NCI-H2171 treated with DMSO at 0.1 percent for 48 hours (cell line): Measurements from ENCODE around the gene MLLT1.

Source experiments
- DNase-seq: peaks from one replicate; lab custom pipeline; 2025; lab: John Stamatoyannopoulos, UW

Gene MLLT1

DNA sequence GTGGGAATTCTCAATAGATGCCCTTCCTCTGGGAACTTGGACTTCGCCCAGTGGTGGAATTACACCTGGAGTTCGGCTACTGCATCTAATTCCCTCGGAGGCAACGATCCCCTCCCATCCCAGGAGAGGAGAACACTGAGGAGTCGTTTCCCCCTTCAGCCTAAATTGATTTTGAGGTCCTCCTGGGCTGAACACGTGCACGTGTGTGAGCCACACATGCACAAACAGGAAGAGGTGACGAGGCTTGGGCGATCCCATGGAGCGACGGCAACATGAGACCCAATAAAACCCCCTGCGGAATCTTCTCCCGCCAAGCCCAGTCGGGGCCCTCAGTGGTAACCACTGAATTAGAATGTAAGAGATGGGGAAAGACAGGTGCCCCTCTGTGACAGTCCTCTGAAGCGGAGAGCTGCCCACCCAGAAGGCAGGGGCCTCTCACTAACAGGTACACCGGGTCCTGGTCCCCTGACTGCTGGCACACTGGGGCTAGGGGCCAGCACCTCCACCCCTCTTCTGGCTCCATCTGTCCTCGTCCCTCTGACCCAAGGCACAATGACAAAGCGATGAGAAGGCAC, 4.5 kb downstream of the MLLT1 start:
- DNase-seq: no peak

DNA sequence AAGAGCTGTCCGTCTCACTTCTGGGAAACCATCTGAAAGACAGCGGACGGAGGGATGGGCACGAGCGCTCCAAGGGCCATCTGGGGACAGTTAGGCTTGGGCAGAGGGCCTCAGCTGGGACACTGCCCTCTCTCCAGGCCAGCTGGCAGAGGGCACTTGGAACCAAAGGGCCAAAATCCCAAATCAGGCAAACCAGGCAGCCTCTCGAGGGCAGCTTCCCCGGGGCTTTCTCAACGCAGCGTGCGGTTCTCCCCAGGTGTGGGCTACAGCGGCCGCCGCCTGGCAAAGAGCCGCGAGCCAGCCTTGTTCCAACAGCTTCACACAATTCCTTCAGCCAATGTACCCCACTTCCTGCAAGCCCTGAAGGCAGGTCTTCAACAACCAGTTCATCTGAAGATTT, 5.0 kb downstream of the MLLT1 start:
- DNase-seq: no peak

DNA sequence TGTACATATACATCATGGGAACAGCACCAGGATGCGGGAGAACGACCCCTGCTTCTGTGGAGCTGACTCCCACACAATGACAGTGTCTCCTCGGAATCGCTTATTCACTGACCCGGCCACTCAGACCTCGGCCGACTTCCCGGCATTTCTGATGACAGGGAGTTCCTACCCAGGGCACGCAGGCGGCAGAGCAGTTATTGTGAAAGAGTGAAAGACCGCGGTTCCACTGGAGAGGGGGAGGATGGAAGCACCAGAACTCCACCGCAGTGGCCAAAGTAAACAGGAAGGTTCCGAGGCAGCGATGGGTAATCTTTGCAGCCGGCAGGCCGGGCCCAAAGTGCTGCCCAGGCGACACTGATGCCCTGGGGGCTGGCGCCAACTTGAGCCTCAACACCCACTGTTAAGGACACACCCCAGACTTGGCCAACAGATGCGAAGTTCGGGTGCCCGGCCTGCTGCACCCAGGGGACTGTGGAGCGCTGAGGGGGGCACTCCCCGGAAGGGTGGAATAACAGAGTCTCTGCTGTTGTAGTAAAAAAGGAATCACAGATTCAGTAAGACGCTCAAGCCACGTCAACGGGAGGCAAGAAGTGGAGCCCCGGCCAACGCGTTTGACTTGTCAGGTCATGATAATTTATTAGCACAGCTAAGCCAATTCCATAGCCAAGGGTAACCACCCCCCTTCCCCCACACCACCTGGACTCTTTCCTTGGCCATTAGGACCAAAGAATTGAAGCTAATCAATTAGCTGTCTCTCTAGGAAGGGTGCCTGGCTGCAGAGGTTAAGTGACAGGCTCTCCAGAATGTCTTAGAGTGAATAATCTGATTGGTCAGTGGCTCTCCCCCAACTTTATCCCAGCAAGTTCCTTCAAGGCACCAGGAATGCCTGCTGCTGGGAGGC, 5.8 kb downstream of the MLLT1 start:
- no peak for DNase-seq

DNA sequence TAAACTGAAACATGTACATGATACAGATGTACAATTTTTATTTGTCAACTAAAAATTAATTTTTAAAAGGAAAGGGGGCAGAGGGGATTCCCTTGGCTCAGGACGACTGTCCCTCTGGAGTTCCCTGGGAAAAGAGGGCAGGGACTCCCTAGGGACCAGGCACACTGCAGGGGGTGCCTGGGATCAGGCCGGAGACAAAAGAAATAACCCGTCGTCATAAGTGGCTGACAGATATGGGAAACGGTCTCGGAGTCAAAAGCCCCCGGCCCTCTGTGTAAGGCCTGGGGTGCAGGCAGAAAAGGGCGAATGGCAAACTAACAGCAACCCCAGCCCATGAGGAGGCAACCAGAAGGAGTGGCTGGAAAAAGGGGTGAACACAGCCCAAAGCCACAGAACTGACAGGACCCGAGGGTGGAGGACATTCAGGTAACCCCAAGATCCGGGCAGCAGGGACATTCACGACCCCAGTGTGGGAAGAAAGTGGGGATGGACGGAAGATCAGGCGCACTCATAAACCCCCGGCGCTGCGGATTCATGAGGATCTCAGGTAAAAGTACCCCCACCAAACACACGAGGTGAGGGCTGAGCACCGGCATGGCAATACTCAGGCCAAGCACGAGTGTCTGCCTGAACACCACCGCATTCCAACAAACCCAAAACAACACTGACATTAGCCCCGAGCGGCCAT, 6.7 kb downstream of the MLLT1 start:
- DNase-seq: no peak

DNA sequence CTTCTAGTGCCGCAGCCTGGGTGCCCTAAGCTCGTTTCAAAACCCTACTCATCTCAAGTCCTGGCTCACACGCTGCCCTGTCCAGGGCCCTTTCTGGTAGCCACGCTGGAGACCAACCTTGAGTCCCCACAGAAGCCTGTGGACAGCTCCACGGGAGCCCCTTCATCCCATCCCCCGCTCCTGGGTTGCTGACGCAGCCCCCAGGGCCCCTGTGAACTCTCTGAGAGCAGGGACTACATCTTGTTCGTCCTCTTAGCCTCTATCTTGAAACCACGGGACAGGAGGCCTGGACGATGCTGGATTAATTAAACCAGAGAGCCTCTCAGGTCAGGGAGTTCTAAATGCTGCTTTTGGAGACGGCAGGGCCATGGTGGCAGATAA, 7.4 kb downstream of the MLLT1 start:
- DNase-seq: no peak

DNA sequence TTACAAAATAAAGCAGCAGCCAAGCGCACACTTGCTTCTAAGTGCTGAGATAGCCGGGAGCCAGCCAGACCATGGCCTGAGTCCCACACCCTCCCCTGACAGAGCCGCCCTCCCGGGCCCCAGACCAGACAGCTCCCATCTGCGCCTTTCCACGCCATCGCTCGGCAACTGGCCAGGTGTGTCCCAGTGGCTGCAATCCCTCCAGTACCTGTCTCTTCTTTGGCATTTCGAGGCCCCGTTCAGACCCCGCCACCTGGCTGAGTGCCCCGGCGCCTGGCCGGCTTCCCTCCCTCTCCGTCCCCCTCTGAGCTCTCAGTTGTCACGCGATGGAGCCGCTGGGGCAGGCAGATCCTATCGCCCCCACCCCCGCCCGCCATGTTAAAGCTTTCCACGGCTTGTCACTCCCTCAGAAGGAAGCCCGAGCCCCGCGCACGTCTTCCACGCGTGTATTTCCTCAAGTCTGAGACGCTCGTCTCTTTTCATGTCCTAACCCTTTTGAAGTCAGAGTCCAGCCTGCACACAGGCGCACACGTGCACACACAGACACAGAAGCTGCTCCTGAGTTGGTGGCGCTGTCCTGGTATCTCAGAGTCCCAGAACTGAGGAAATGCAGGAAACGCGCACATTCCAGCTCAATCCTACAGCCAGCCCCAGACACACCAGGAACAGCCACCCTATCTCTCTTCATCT, 7.9 kb downstream of the MLLT1 start:
- DNase-seq: no peak

DNA sequence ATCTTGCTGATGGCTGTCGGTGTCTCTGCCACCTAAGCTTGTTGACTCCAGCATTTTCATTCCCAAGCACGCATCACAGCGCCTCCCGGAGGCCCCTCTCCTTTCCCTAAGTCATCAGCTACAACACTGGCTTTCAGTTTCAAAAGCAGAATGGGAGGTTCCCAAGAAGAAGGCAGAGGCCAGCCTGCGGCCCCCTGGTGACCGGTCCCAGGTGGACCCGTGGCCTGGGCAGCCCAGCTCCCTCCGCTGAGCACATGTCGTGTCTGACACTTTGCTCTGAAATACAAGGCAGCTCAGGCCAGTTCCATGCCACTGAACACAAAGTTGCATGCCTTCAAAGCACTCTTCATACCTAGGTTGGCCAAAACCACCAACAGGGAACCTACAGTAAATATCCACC, 8.5 kb downstream of the MLLT1 start:
- no peak for DNase-seq

DNA sequence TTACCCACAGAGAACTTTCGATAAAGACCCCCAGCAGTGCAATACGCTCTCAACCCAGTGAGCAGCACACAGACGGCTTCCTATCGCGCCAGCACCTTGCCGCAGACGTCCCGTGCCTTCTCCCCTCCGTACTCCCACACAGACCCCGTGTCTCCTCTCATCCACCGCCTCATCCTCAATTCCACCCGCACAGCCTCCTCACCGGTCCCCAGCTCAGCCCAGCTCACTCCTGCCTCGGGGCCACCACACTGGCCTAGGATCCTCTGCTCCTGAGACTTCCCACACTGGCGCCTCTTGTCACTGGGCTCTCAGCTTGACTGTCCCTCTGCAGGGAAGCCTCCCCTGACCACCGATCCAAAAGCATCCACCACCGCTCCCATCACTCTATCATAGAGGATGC, 9.0 kb downstream of the MLLT1 start:
- no peak for DNase-seq

DNA sequence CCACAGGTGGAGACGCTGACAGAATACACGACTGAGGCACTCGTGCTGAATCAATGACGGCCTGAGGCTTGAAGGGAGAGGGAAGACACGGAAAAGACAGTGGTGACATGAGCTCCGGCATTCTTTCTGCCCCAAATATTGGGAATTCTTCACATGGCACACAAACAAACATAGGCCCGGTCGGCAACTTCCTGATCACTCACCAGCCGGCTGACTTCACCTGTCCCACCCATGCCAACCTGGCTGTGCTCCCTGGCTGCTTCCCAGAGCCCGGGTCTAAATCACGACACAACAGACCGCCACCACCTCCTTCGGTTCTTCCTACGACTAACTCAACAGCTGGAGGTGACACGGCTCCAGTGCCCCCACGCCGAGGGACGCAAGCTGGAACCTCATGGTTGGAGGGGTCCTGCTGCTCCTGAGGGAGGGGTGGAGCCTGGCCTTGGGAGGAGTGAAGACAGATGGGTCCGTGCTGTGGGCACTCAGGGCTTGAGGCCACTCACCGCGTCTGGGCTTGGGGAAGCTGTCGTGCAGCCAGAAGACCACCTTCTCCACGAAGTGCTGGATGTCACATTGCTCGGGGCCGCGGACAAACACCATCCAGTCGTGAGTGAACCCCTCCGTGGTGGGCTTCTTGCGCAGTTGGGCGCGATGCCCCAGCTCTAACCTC, 9.6 kb downstream of the MLLT1 start:
- DNase-seq: no peak

DNA sequence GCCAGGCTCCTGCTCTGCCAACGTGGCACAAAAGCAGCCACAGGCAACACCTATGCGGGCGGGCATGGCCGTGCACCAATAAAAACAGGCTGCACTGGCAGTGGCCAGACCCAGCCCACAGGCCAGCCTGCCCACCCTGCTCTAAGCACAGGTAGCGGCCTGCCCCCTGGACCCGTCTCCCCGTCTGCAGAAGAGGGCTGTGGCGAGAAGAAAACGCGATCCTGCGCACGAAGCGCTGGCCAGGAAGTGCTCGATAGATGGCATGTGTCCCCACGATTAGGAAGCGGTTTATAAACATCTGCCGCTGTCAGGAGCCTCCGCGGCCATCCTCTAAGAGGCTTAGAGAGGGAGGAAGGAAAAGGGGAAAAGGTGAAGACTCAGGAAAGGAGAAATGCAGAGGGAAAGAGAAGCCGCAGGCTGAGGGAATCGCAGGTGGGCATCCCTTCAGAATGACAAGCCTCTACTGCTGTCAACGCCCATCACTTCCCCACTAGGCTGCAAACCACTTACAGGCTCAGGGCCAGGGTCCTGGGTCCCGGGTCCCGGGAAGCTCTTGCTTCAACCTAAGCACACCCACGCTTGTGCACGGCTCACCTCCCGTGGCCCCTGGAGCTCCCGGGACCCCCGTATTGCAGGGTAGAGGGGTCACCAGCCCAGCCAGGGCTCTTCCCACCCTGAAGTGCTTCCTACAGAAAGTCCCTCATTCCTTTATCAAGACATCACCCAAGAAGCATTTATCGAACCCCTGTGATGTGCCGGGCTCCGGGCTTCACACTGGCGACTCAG, 10.5 kb downstream of the MLLT1 start:
- DNase-seq: no peak

DNA sequence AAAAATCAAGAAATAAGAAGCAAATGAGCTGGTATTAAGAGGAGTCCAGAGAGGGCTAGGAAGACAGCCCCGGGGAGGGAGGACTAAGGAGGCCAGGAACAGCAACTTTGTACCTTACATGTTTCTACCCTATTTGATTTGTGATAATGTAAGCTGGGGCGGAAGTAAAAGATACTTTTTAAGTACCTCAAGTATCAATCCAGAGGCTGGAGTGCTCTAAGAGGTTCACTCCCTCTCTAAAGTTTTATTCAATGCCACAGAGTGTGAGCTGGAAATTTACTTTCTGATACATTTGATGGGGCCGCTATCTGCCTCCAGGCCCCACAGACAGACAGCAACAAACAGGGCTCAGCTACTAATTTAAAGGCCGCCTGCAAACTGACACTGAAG, 11.4 kb downstream of the MLLT1 start:
- DNase-seq: no peak

DNA sequence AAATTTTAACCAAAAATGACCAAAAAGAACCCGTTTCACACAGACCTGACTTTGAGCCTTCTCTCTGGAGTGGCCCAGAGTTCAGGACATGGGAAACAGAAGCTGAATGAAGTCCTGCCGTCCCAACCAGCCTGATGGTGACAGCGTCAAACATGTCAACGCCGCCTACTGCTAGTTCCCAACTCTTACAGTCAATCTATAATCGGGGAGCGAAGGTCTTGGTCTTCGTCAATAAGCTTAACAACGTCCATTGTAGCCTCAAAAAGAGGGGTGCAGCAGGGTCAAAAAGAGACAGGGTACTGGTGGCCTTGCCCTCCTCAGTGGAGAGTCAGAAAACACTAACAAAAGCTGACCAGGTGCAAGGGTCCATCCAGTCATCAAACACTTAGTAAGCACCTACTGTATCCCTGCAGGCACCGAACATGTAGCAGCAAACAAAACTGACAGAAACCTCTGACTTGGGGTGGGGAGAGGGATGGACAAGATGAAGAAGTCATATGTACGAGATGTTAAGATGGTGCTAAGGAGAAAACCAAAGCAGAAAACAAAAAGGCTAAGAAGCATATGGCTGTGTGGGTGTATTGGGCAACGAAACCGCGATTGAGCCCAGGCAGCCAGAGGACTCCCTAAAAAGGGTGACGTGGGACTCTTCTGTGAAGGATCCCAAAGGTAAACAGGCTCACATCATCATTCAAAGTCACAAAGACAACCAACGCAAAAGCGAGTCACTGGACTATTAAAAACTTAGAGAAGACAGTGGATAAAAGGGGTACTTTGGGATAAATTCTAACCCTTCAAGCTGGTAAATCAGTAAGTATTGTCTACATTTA, 12.0 kb downstream of the MLLT1 start:
- no peak for DNase-seq

DNA sequence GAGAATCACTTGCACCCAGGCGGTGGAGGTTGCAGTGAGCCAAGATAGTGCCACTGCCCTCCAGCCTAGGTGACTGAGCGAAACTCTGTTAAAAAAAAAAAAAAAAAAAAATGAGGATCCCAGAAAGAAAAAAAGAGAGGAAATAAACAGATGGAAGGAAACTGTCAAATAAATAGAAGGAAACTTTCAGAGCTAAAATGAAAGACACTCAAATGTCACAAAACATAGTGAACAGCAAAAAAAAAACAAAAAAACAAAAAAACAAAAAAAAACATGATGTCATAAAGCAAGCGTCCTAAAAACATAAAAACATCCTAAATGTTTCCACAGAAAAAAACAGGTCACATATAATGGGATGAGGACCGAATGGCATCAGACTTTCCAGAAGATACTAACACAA, 15.0 kb downstream of the MLLT1 start:
- no peak for DNase-seq

DNA sequence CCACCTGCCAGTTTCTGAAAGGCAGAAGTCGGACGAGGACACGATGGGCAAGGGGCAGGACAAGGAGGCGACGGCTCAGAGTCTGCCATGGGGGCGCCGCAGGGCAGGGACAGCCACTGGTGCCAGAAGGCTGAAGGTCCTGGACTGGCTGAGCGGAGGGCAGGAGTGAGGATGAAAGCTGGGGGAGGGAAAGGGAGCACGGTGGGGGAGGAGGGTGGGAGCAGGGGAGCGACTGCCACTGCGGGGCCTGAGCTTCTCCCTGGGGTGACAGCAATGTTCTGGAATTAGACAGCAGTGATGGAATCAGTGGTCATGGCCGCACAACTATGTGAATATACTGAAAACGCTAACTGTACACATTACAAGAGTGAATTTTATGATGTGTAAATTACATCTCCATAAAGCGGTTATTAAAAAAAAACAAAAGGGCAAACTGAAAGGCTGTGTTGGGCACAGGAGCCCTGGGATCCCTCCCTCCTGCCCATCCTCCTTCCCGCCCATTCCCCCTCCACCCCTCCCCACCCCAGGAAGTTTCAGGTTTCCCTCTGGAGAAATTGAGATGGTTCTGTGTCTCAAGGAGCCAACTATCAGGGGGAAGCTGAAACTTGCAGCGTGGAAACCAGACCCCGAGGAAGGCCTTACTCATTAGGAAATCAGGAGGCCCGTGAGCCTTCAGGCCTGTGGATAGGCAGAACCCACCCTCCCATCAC, 15.9 kb downstream of the MLLT1 start:
- DNase-seq: peak; percentile 40

DNA sequence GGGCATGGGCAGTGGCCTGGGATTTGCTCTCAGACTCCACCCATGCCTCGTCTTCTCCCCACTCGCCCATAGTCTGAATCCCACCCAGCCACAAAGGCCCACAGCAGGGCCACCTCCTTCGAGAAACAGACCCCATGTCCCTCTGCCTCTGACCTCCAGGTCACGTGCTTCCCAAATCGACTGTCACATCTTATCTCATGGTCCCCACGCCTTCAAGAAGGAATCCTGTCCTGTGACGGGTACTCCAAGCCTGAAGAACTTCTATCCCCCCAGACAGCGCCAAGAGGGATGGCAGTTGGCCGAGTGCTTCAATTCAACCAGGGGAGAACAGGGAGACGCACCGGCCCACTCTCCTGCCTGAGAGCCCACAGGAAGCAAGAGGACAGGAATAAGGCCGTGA, 16.5 kb downstream of the MLLT1 start:
- DNase-seq: no peak

DNA sequence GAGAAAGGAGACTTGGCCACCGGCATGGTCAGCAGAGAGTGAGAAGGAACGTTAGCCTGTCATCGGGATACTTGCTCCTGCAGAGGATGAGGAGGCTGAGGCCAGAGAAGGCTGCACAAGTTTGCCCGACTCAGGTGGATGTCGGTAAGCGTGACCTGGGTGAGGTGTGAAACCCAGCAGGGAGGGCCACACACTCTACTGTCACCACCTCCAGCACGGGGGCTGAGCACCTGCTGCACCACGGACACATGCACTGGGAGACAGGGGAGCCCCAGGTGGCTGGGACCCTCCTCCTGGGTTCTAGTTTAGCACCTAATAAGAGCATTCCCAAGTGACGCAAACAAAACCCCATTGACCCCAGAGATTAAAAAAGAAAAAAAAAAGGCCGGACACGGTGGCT, 17.3 kb downstream of the MLLT1 start:
- DNase-seq: no peak

DNA sequence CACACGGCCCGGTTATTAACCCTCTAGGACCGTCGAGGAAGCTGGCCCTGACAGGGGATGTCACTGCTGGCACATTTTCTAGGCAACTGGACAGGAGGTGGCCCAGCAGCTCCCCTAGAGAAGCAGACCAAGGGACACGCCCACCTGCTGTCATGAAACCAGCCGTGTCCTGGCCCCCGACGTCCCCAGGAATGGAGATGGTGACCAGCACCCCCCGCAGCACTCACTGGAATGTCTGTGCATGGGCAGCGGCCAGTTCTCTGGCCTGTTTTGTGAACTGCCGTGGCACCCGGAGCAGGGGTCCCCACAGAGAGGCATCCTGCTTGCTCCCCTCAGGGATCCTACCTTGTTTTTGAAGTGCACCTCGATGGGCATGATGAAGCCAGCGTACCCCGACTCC, 17.9 kb downstream of the MLLT1 start:
- DNase-seq: no peak

DNA sequence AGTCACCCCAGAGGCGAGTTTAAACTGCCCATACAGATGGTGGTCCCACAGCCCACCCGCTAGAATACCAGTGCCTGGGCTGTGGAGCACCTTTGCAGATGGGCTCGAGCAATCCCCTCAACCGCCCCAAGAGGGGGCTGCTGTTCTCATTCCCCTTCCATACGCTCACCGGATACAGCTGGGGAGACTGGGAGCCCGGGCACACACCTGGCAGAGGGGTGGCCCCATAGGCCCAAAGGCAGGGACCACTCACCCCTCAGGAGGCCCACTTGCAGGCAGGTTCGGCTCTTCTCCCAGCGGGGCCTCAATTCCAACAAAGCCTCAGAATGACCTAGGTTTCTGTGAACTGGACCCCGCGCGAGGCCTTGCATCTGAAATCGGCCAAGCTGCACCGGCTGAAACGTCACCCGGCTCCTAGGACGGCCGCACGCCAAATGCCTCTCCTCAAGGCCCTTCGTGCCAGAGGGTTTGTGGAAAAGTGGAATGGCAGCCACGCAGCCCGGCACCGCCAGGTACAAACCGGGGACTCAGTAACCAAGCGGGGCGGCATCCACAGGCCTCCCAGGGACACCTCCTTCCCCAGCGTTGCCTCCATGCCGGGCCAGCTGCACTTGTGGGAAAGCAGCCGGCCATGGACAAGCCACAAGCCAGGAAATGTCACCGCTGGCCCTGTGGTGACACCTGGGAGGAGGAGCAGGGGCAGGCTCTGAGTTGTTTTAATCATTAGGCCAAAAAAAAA, 18.7 kb downstream of the MLLT1 start:
- DNase-seq: no peak

DNA sequence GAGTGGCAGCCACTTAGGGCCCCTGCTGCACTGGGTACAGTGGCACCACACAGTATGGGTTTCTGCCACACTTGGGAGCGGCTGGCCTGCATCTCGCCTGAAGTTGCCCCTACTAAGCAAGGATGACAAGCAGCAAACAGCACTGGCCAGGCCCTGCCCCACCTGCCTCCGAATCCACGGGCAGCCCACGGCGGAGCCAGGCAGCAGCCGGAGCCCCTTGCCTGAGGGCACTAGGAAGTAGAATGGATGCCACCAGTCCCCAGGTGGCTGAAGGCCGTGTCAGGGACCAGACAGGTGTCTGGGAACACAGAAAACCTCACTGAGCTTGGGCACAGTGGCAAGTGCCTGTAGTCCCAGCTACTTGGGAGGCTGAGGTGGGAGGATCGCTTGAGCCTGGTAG, 19.4 kb downstream of the MLLT1 start:
- no peak for DNase-seq
